Astrocyte (in vitro differentiated cells and primary cell): ENCODE results near the gene ZNF566.

Experiments
- EZH2 ChIP-seq: IDR thresholded peaks from 2 replicates; pipeline ENCODE4 v1.6.1; 2012; ENCODE audit warnings: mild to moderate bottlenecking, low read length, inconsistent platforms; ENCODE audit not compliant: insufficient read depth
- TF ChIP-seq, protein P1 (sequence below): IDR thresholded peaks from 2 replicates; pipeline ENCODE4 v1.5.1; 2011; ENCODE audit warnings: low read depth, mild to moderate bottlenecking, inconsistent platforms, low read length, moderate library complexity; ENCODE audit not compliant: insufficient read depth

DNA sequence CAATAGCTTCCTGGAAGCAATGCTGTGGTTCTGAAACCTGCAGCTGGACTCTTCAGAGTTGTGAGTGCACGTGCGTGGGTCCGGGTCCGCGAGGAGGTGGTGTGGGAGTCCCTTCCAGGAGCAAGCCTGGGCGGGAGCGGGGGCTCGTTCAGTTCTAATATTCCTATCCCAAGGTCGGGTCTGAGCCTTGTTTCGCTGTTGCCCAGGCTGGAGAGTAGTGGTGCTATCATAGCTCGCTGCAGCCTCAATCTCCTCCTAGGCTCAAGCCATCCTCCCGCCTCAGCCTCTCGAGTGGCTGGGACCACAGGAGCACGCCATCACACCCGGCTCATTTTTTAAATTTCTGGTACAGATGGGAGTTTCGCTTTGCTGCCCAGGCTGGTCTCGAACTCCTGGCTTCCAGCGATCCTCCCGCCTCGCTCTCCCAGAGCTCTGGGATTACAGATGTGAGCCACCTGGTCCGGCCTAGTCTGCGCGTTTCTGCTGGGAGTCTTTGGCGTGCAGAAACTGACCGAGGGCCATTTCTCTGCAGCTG lies 71.5 kb downstream of the ZNF566 start:
- TF ChIP-seq, protein P1, sequence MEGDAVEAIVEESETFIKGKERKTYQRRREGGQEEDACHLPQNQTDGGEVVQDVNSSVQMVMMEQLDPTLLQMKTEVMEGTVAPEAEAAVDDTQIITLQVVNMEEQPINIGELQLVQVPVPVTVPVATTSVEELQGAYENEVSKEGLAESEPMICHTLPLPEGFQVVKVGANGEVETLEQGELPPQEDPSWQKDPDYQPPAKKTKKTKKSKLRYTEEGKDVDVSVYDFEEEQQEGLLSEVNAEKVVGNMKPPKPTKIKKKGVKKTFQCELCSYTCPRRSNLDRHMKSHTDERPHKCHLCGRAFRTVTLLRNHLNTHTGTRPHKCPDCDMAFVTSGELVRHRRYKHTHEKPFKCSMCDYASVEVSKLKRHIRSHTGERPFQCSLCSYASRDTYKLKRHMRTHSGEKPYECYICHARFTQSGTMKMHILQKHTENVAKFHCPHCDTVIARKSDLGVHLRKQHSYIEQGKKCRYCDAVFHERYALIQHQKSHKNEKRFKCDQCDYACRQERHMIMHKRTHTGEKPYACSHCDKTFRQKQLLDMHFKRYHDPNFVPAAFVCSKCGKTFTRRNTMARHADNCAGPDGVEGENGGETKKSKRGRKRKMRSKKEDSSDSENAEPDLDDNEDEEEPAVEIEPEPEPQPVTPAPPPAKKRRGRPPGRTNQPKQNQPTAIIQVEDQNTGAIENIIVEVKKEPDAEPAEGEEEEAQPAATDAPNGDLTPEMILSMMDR, result no peak
- TF ChIP-seq EZH2, result no peak
